Activated CD4-positive, alpha-beta T cell treated with anti-CD3 and anti-CD28 coated beads, Interleukin-2, amount 10 ng/mL, durations not matched to agents 7 days and 5 days (primary cell): ENCODE measurements around the gene NEGR1. TPM values are rescaled to one million over a fixed set of nuclear protein-coding genes. Genes with fewer than 3 reads are reported as not detected.

ENCODE experiments used
- CTCF ChIA-PET: fragments of 350-600 bp; sonication (Branson Sonifier 250); formaldehyde crosslinking; loops from one replicate; lab custom pipeline; 2021; ENCODE audit warnings: antibody characterized with exemption; lab: Charles Lee
- POLR2A ChIA-PET: fragments of 350-600 bp; sonication (Branson Sonifier 250); formaldehyde crosslinking; loops from one replicate; lab custom pipeline; 2021; ENCODE audit warnings: antibody characterized with exemption; lab: Charles Lee
- DNase-seq: peaks from one replicate; pipeline ENCODE4 v3.0.0-alpha.2; 2020
- H3K27ac Mint-ChIP-seq: one replicate; pipeline ENCODE4 v1.8.0; 2021; ENCODE audit warnings: mild to moderate bottlenecking, moderate library complexity, mixed read lengths
- H3K27me3 Mint-ChIP-seq: one replicate; pipeline ENCODE4 v1.8.0; 2021; ENCODE audit warnings: mixed read lengths
- H3K36me3 Mint-ChIP-seq: one replicate; pipeline ENCODE4 v1.8.0; 2021; ENCODE audit warnings: low read depth, mixed read lengths
- H3K4me1 Mint-ChIP-seq: one replicate; pipeline ENCODE4 v1.8.0; 2021; ENCODE audit warnings: mixed read lengths
- H3K4me3 Mint-ChIP-seq: one replicate; pipeline ENCODE4 v1.8.0; 2021; ENCODE audit warnings: mild to moderate bottlenecking, moderate library complexity, mixed read lengths
- H3K9me3 Mint-ChIP-seq: one replicate; pipeline ENCODE4 v1.8.0; 2021; ENCODE audit warnings: mixed read lengths
- total RNA-seq, 2 experiments: library from RNA; stranded (reverse); gene quantifications; one replicate each; pipeline ENCODE4 v1.2.3, GENCODE V29; 2021

The NEGR1 gene
- total RNA-seq, 2 experiments from 2014 or later, result not detected

GRCh38 chr1:72023063-72023930 is 259.0 kb downstream of the NEGR1 start:
- Mint-ChIP-seq H3K27ac (no peak overlapping the region), H3K36me3 (no peaks in the 10 kb centered on the region), H3K4me3 (no peak overlapping the region), H3K27me3 (no peaks in the 10 kb centered on the region), H3K9me3 (no peaks in the 10 kb centered on the region), H3K4me1 (no peaks in the 10 kb centered on the region)
- ChIA-PET CTCF (no interaction called here), POLR2A (no interaction called here)
- DNase-seq, result no peak

- Mint-ChIP-seq H3K27me3 (no peaks in the 10 kb centered on the region), H3K36me3 (no peaks in the 10 kb centered on the region), H3K4me3 (no peak overlapping the region), H3K4me1 (no peaks in the 10 kb centered on the region), H3K9me3 (no peaks in the 10 kb centered on the region), H3K27ac (no peak overlapping the region)
- DNase-seq, result no peak
- ChIA-PET CTCF (no interaction called here), POLR2A (no interaction called here)
Measured at GRCh38 chr1:72018562-72018961, 263.8 kb downstream of the NEGR1 start.

GRCh38 chr1:72015006-72015405 is 267.3 kb downstream of the NEGR1 start:
- Mint-ChIP-seq H3K27ac (no peak overlapping the region), H3K36me3 (no peaks in the 10 kb centered on the region), H3K4me3 (no peak overlapping the region), H3K27me3 (no peaks in the 10 kb centered on the region), H3K9me3 (no peaks in the 10 kb centered on the region), H3K4me1 (no peaks in the 10 kb centered on the region)
- CTCF ChIA-PET, result no interaction called here
- POLR2A ChIA-PET, result no interaction called here
- DNase-seq, result no peak

GRCh38 chr1:72013161-72013560 is 269.2 kb downstream of the NEGR1 start:
- Mint-ChIP-seq H3K4me1 (no peaks in the 10 kb centered on the region), H3K27me3 (no peaks in the 10 kb centered on the region), H3K27ac (no peak overlapping the region), H3K4me3 (no peak overlapping the region), H3K9me3 (no peaks in the 10 kb centered on the region), H3K36me3 (no peaks in the 10 kb centered on the region)
- POLR2A ChIA-PET, result no interaction called here
- CTCF ChIA-PET, result no interaction called here
- no peak for DNase-seq

- DNase-seq, result no peak
- Mint-ChIP-seq H3K27me3 (no peaks in the 10 kb centered on the region), H3K4me1 (no peaks in the 10 kb centered on the region), H3K36me3 (no peaks in the 10 kb centered on the region), H3K9me3 (no peaks in the 10 kb centered on the region), H3K27ac (no peak overlapping the region), H3K4me3 (no peak overlapping the region)
- ChIA-PET POLR2A (no interaction called here), CTCF (no interaction called here)
Measured at GRCh38 chr1:72011721-72012120, 270.6 kb downstream of the NEGR1 start.

GRCh38 chr1:72010094-72010431 is 272.3 kb downstream of the NEGR1 start:
- Mint-ChIP-seq H3K27ac (no peak overlapping the region), H3K4me1 (no peaks in the 10 kb centered on the region), H3K4me3 (no peak overlapping the region), H3K9me3 (no peaks in the 10 kb centered on the region), H3K27me3 (no peaks in the 10 kb centered on the region), H3K36me3 (no peaks in the 10 kb centered on the region)
- ChIA-PET CTCF (no interaction called here), POLR2A (no interaction called here)
- no peak for DNase-seq

- Mint-ChIP-seq H3K4me1 (no peaks in the 10 kb centered on the region), H3K36me3 (no peaks in the 10 kb centered on the region), H3K4me3 (no peak overlapping the region), H3K27ac (no peak overlapping the region), H3K9me3 (no peaks in the 10 kb centered on the region), H3K27me3 (no peaks in the 10 kb centered on the region)
- CTCF ChIA-PET, result no interaction called here
- DNase-seq, result no peak
- POLR2A ChIA-PET, result no interaction called here
Measured at GRCh38 chr1:72009173-72010093, 272.9 kb downstream of the NEGR1 start.

GRCh38 chr1:72007312-72007711 is 275.0 kb downstream of the NEGR1 start:
- H3K27ac Mint-ChIP-seq, result no peak overlapping the region
- POLR2A ChIA-PET, result no interaction called here
- no peaks in the 10 kb centered on the region for H3K36me3 Mint-ChIP-seq

GRCh38 chr1:72006092-72006491 is 276.2 kb downstream of the NEGR1 start:
- Mint-ChIP-seq H3K4me1 (no peaks in the 10 kb centered on the region), H3K27me3 (no peaks in the 10 kb centered on the region), H3K27ac (no peak overlapping the region), H3K36me3 (no peaks in the 10 kb centered on the region), H3K9me3 (no peaks in the 10 kb centered on the region), H3K4me3 (no peak overlapping the region)
- CTCF ChIA-PET, result no interaction called here
- no peak for DNase-seq
- POLR2A ChIA-PET, result no interaction called here

More at GRCh38 chr1:72007312-72007711, 275.0 kb downstream of the NEGR1 start:
- CTCF ChIA-PET, result no interaction called here
- Mint-ChIP-seq H3K9me3 (no peaks in the 10 kb centered on the region), H3K4me3 (no peak overlapping the region), H3K4me1 (no peaks in the 10 kb centered on the region), H3K27me3 (no peaks in the 10 kb centered on the region)
- DNase-seq, result no peak

GRCh38 chr1:72003092-72003491 is 279.2 kb downstream of the NEGR1 start:
- no peaks in the 10 kb centered on the region for H3K27me3 Mint-ChIP-seq
- no peak overlapping the region for H3K27ac Mint-ChIP-seq
- no peaks in the 10 kb centered on the region for H3K9me3 Mint-ChIP-seq
- POLR2A ChIA-PET, result no interaction called here
- DNase-seq, result no peak
- CTCF ChIA-PET, result no interaction called here
- H3K4me1 Mint-ChIP-seq, result no peaks in the 10 kb centered on the region
- H3K4me3 Mint-ChIP-seq, result no peak overlapping the region
- no peaks in the 10 kb centered on the region for H3K36me3 Mint-ChIP-seq

- no peaks in the 10 kb centered on the region for H3K36me3 Mint-ChIP-seq
Measured at GRCh38 chr1:72000809-72001208, 281.5 kb downstream of the NEGR1 start.

GRCh38 chr1:71994646-71995045 is 287.7 kb downstream of the NEGR1 start:
- POLR2A ChIA-PET, result no interaction called here
- Mint-ChIP-seq H3K27me3 (no peaks in the 10 kb centered on the region), H3K9me3 (no peaks in the 10 kb centered on the region), H3K27ac (no peak overlapping the region), H3K36me3 (no peaks in the 10 kb centered on the region), H3K4me1 (no peaks in the 10 kb centered on the region), H3K4me3 (no peak overlapping the region)
- CTCF ChIA-PET, result interaction anchor here (0.6 kb wide), 1 partner anchor 292 kb away, joined by 3 read pairs; no protein-coding TSS in a partner anchor
- no peak for DNase-seq

More at GRCh38 chr1:72000809-72001208, 281.5 kb downstream of the NEGR1 start:
- ChIA-PET CTCF (no interaction called here), POLR2A (no interaction called here)
- Mint-ChIP-seq H3K4me1 (no peaks in the 10 kb centered on the region), H3K27ac (no peak overlapping the region), H3K4me3 (no peak overlapping the region), H3K27me3 (no peaks in the 10 kb centered on the region), H3K9me3 (no peaks in the 10 kb centered on the region)
- no peak for DNase-seq

GRCh38 chr1:71987181-71987580 is 295.2 kb downstream of the NEGR1 start:
- POLR2A ChIA-PET, result no interaction called here
- CTCF ChIA-PET, result no interaction called here
- H3K4me3 Mint-ChIP-seq, result no peak overlapping the region
- no peaks in the 10 kb centered on the region for H3K9me3 Mint-ChIP-seq
- no peak for DNase-seq
- H3K27ac Mint-ChIP-seq, result no peak overlapping the region
- H3K36me3 Mint-ChIP-seq, result no peaks in the 10 kb centered on the region
- H3K4me1 Mint-ChIP-seq, result no peaks in the 10 kb centered on the region
- no peaks in the 10 kb centered on the region for H3K27me3 Mint-ChIP-seq
